ENCODE measurements around the gene MGME1.

- TF ChIP-seq, protein P1, sequence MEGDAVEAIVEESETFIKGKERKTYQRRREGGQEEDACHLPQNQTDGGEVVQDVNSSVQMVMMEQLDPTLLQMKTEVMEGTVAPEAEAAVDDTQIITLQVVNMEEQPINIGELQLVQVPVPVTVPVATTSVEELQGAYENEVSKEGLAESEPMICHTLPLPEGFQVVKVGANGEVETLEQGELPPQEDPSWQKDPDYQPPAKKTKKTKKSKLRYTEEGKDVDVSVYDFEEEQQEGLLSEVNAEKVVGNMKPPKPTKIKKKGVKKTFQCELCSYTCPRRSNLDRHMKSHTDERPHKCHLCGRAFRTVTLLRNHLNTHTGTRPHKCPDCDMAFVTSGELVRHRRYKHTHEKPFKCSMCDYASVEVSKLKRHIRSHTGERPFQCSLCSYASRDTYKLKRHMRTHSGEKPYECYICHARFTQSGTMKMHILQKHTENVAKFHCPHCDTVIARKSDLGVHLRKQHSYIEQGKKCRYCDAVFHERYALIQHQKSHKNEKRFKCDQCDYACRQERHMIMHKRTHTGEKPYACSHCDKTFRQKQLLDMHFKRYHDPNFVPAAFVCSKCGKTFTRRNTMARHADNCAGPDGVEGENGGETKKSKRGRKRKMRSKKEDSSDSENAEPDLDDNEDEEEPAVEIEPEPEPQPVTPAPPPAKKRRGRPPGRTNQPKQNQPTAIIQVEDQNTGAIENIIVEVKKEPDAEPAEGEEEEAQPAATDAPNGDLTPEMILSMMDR (conservative IDR thresholded peaks at IDR 0.05 in 1 of 2, IDR thresholded peaks at IDR 0.05 in 1 of 2; ENCODE audit: extremely low read depth in 1 of 2, insufficient read depth in 1 of 2, low read depth in 1 of 2, low read length in 2 of 2), result no peak
- no peak for TF ChIP-seq EZH2 (IDR thresholded peaks at IDR 0.05; ENCODE audit: borderline replicate concordance, low read length)
Measured at GRCh38 chr20:17936286-17936760, 32.5 kb upstream of the MGME1 start.

Data from mammary epithelial cell (primary cell).